HCT116 (cell line): ENCODE results near the gene TAOK3. TPM values are rescaled to one million over a fixed set of nuclear protein-coding genes. Genes with fewer than 3 reads are reported as not detected.

Experiments used
- ATAC-seq: fragments of 200-7000 bp; cut with Tn5 transposase; 2 replicates; pipeline ENCODE4 v1.9.1; 2020; ENCODE audit warnings: mild to moderate bottlenecking, moderate library complexity
- BruUV-seq: library from RNA; stranded (reverse); fragments of 400-500 nt; replicated peaks from 2 replicates; lab custom pipeline; 2021; lab: Mats Ljungman, UMichigan
- CTCF ChIA-PET: fragments of 300-600 bp; sonication (Branson Sonifier 250); formaldehyde crosslinking; loops from one replicate; lab custom pipeline; 2021; ENCODE audit warnings: antibody characterized with exemption; lab: Charles Lee
- POLR2A ChIA-PET: fragments of 300-600, 350-600 bp; sonication (Branson Sonifier 250); formaldehyde crosslinking; loops from one replicate; lab custom pipeline; 2021; ENCODE audit warnings: antibody characterized with exemption; lab: Charles Lee
- RAD21 ChIA-PET, 2 experiments: fragments of 300-600 bp; sonication (Branson Sonifier 250); formaldehyde crosslinking; loops; one replicate each; lab custom pipeline; 2023; ENCODE audit warnings: low total read pairs in 2 of 2; ENCODE audit not compliant: uncharacterized antibody in 2 of 2, unreplicated experiment in 2 of 2, low non-redundant PET in 1 of 2; lab: Charles Lee
- DNase-seq: peaks from one replicate; pipeline ENCODE4 v3.0.0-alpha.2; 2010; ENCODE audit warnings: low read depth, low spot score
- H2AFZ ChIP-seq: fragments of 200-600 bp; shearing (Covaris generic), sonication (generic); 2 replicates; pipeline ENCODE4 v1.6.1; 2017; ENCODE audit warnings: low read depth, mixed run types, mixed read lengths, antibody characterized with exemption, low read length; ENCODE audit not compliant: poor library complexity, severe bottlenecking
- H3K27ac ChIP-seq: 2 replicates; pipeline ENCODE4 v1.5.1; 2012; ENCODE audit warnings: low read depth, low read length
- H3K27me3 ChIP-seq: fragments of 200-600 bp; sonication (generic); 2 replicates; pipeline ENCODE4 v1.6.1; 2016; ENCODE audit warnings: mixed run types, low read length, mixed read lengths; ENCODE audit not compliant: insufficient read depth
- H3K36me3 ChIP-seq, 2 experiments: fragments of 200-500 bp in 1 of 2; fragments of 200-600 bp in 1 of 2; sonication (Bioruptor generic) in 1 of 2; sonication (generic) in 1 of 2; 2 replicates each; pipeline versions ENCODE4 v1.5.1 to v1.6.1; 2014 to 2016; ENCODE audit warnings: low read length in 2 of 2, inconsistent platforms in 1 of 2, mixed read lengths in 1 of 2, mixed run types in 1 of 2; ENCODE audit not compliant: insufficient read depth in 2 of 2, control insufficient read depth in 1 of 2
- H3K4me1 ChIP-seq, 2 experiments: fragments of 200-600 bp in 1 of 2; sonication (generic) in 1 of 2; 2 replicates each; pipeline versions ENCODE4 v1.5.1 to v1.6.1; 2012 to 2017; ENCODE audit warnings: low read length in 2 of 2, inconsistent platforms in 1 of 2, mild to moderate bottlenecking in 1 of 2, mixed read lengths in 1 of 2, mixed run types in 1 of 2, moderate library complexity in 1 of 2; ENCODE audit not compliant: insufficient read depth in 2 of 2, control insufficient read depth in 1 of 2
- H3K4me2 ChIP-seq: fragments of 200-600 bp; sonication (generic); 2 replicates; pipeline ENCODE4 v1.6.1; 2017; ENCODE audit warnings: mixed run types, low read length, mixed read lengths
- H3K4me3 ChIP-seq, 2 experiments: fragments of 200-600 bp in 1 of 2; sonication (generic) in 1 of 2; replicated peaks in 1 of 2; 2 replicates each; pipeline ENCODE4 v1.5.1; 2011 to 2016; ENCODE audit warnings: low read length in 2 of 2, control low read depth in 1 of 2, low read depth in 1 of 2, mild to moderate bottlenecking in 1 of 2, mixed read lengths in 1 of 2, mixed run types in 1 of 2
- H3K79me2 ChIP-seq: fragments of 200-600 bp; sonication (generic); 2 replicates; pipeline ENCODE4 v1.6.1; 2017; ENCODE audit warnings: mild to moderate bottlenecking, mixed run types, low read length, moderate library complexity, mixed read lengths; ENCODE audit not compliant: insufficient read depth
- H3K9ac ChIP-seq: fragments of 200-600 bp; sonication (generic); 2 replicates; pipeline ENCODE4 v1.6.1; 2016; ENCODE audit warnings: low read length, mixed read lengths
- H3K9me2 ChIP-seq: fragments of 200-600 bp; sonication (generic), shearing (Covaris generic); 2 replicates; pipeline ENCODE4 v1.6.1; 2017; ENCODE audit warnings: mixed run types, mild to moderate bottlenecking, moderate library complexity; ENCODE audit not compliant: insufficient read depth
- H3K9me3 ChIP-seq, 2 experiments: fragments of 200-500 bp in 1 of 2; fragments of 200-600 bp in 1 of 2; sonication (Bioruptor generic) in 1 of 2; sonication (generic) in 1 of 2; 2 replicates each; pipeline ENCODE4 v1.6.1; 2014 to 2017; ENCODE audit warnings: low read length in 2 of 2, mixed read lengths in 2 of 2, inconsistent platforms in 1 of 2, low read depth in 1 of 2, mild to moderate bottlenecking in 1 of 2, mixed run types in 1 of 2, moderate library complexity in 1 of 2; ENCODE audit not compliant: control insufficient read depth in 1 of 2, insufficient read depth in 1 of 2
- H4K20me1 ChIP-seq: fragments of 200-600 bp; sonication (generic), shearing (Covaris generic); 2 replicates; pipeline ENCODE4 v1.6.1; 2017; ENCODE audit warnings: mixed run types, mild to moderate bottlenecking, moderate library complexity; ENCODE audit not compliant: insufficient read depth
- CEBPB ChIP-seq: IDR thresholded peaks from 2 replicates; pipeline ENCODE4 v1.6.1; 2012; ENCODE audit warnings: low read depth
- EGR1 ChIP-seq: IDR thresholded peaks from 2 replicates; pipeline ENCODE4 v1.6.1; 2012; ENCODE audit warnings: low read depth
- ELF1 ChIP-seq: IDR thresholded peaks from 2 replicates; pipeline ENCODE4 v1.6.1; 2012; ENCODE audit warnings: low read depth, borderline replicate concordance
- EZH2 ChIP-seq: fragments of 200-600 bp; sonication (generic); IDR thresholded peaks from 2 replicates; pipeline ENCODE4 v1.6.1; 2017; ENCODE audit warnings: antibody characterized with exemption, mixed run types
- EZH2phosphoT487 ChIP-seq: fragments of 200-600 bp; IDR thresholded peaks from 2 replicates; pipeline ENCODE4 v1.6.1; 2018; ENCODE audit warnings: antibody characterized with exemption, borderline replicate concordance
- FOSL1 ChIP-seq: IDR thresholded peaks from 2 replicates; pipeline ENCODE4 v1.6.1; 2012; ENCODE audit warnings: low read depth
- POLR2AphosphoS5 ChIP-seq: IDR thresholded peaks from 2 replicates; pipeline ENCODE4 v1.6.1; 2011; ENCODE audit warnings: mild to moderate bottlenecking, low read depth, low read length, moderate library complexity
- SP1 ChIP-seq: IDR thresholded peaks from 2 replicates; pipeline ENCODE4 v1.6.1; 2012; ENCODE audit warnings: low read depth
- SRF ChIP-seq: IDR thresholded peaks from 2 replicates; pipeline ENCODE4 v1.6.1; 2012; ENCODE audit warnings: low read depth
- YY1 ChIP-seq: IDR thresholded peaks from 2 replicates; pipeline ENCODE4 v1.6.1; 2011; ENCODE audit warnings: low read length, low read depth, moderate library complexity, mild to moderate bottlenecking; ENCODE audit not compliant: insufficient replicate concordance; ENCODE audit errors: extremely low read depth
- ZFX ChIP-seq: fragments of 450-650 bp; IDR thresholded peaks from 2 replicates; pipeline ENCODE4 v1.6.1; 2017
- intact Hi-C: fragments of 100-400 bp; cut with micrococcal nuclease; formaldehyde crosslinking; loops from 2 replicates; pipeline ENCODE4 v1.10.0; 2022
- total RNA-seq: library from RNA; stranded (reverse); gene quantifications from one replicate; pipeline ENCODE4 v1.2.1, GENCODE V29; 2021; ENCODE audit not compliant: unreplicated experiment
- TF ChIP-seq, protein P1 (sequence below), 3 experiments: fragments of 200-600 bp in 1 of 3; sonication (generic) in 1 of 3; IDR thresholded peaks in 2 of 3; conservative IDR thresholded peaks in 1 of 3; 2 replicates each; pipeline ENCODE4 v1.5.1; 2012 to 2017; ENCODE audit warnings: low read depth in 2 of 3, low read length in 2 of 3, antibody characterized with exemption in 1 of 3, borderline replicate concordance in 1 of 3, control low read depth in 1 of 3, mild to moderate bottlenecking in 1 of 3, mixed read lengths in 1 of 3, mixed run types in 1 of 3, moderate library complexity in 1 of 3; ENCODE audit not compliant: insufficient read depth in 1 of 3
- TF ChIP-seq, protein P2 (sequence below): IDR thresholded peaks from 2 replicates; pipeline ENCODE4 v1.6.1; 2012
- TF ChIP-seq, protein P3 (sequence below): IDR thresholded peaks from 2 replicates; pipeline ENCODE4 v1.6.1; 2012; ENCODE audit warnings: low read depth

Gene TAOK3
- total RNA-seq, 1 experiment from 2014 or later, result 10.5 TPM

DNA sequence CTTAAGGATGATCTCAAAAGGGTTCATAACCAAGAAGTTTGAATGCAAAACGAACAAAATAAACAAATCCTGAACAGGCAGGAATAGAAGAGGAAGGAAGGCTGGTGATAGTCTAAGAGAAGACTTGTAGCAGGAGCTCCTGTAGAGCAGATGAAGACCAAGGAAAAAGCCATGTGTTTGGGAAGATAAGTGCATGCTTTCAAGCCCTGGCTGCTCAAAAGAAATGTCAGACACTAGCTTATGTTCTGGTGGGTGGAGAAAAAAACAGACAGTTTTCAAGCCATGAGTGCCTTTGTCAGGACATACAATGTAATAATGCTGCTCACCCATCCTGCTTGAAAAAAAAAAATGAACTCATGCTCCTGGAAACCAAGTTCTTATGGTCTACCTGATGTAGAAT is 27.4 kb downstream of the TAOK3 start:
- no peaks in the 10 kb centered on the region for H4K20me1 ChIP-seq
- no peaks in the 10 kb centered on the region for H3K9me3 ChIP-seq
- RAD21 ChIA-PET, result no interaction called here
- no peak overlapping the region for H3K4me3 ChIP-seq
- BruUV-seq, result no TSS peak
- H3K9me2 ChIP-seq, result no peaks in the 10 kb centered on the region
- no peak for TF ChIP-seq SP1
- TF ChIP-seq EZH2phosphoT487, result no peak
- TF ChIP-seq, protein P1, sequence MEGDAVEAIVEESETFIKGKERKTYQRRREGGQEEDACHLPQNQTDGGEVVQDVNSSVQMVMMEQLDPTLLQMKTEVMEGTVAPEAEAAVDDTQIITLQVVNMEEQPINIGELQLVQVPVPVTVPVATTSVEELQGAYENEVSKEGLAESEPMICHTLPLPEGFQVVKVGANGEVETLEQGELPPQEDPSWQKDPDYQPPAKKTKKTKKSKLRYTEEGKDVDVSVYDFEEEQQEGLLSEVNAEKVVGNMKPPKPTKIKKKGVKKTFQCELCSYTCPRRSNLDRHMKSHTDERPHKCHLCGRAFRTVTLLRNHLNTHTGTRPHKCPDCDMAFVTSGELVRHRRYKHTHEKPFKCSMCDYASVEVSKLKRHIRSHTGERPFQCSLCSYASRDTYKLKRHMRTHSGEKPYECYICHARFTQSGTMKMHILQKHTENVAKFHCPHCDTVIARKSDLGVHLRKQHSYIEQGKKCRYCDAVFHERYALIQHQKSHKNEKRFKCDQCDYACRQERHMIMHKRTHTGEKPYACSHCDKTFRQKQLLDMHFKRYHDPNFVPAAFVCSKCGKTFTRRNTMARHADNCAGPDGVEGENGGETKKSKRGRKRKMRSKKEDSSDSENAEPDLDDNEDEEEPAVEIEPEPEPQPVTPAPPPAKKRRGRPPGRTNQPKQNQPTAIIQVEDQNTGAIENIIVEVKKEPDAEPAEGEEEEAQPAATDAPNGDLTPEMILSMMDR (IDR thresholded peaks at IDR 0.05 in 2 of 3, conservative IDR thresholded peaks at IDR 0.05 in 1 of 3; ENCODE audit: borderline replicate concordance in 1 of 3, insufficient read depth in 1 of 3, low read depth in 2 of 3, low read length in 2 of 3), result no peak
- no peak for TF ChIP-seq EZH2
- TF ChIP-seq SRF, result no peak
- TF ChIP-seq POLR2AphosphoS5, result no peak
- TF ChIP-seq YY1, result no peak
- TF ChIP-seq FOSL1, result no peak
- no peak for TF ChIP-seq ZFX
- TF ChIP-seq, protein P2, sequence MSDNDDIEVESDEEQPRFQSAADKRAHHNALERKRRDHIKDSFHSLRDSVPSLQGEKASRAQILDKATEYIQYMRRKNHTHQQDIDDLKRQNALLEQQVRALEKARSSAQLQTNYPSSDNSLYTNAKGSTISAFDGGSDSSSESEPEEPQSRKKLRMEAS, result no peak
- TF ChIP-seq, protein P3, sequence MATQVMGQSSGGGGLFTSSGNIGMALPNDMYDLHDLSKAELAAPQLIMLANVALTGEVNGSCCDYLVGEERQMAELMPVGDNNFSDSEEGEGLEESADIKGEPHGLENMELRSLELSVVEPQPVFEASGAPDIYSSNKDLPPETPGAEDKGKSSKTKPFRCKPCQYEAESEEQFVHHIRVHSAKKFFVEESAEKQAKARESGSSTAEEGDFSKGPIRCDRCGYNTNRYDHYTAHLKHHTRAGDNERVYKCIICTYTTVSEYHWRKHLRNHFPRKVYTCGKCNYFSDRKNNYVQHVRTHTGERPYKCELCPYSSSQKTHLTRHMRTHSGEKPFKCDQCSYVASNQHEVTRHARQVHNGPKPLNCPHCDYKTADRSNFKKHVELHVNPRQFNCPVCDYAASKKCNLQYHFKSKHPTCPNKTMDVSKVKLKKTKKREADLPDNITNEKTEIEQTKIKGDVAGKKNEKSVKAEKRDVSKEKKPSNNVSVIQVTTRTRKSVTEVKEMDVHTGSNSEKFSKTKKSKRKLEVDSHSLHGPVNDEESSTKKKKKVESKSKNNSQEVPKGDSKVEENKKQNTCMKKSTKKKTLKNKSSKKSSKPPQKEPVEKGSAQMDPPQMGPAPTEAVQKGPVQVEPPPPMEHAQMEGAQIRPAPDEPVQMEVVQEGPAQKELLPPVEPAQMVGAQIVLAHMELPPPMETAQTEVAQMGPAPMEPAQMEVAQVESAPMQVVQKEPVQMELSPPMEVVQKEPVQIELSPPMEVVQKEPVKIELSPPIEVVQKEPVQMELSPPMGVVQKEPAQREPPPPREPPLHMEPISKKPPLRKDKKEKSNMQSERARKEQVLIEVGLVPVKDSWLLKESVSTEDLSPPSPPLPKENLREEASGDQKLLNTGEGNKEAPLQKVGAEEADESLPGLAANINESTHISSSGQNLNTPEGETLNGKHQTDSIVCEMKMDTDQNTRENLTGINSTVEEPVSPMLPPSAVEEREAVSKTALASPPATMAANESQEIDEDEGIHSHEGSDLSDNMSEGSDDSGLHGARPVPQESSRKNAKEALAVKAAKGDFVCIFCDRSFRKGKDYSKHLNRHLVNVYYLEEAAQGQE, result no peak
- no peak for TF ChIP-seq EGR1
- TF ChIP-seq CEBPB, result no peak
- no peak for TF ChIP-seq ELF1
- H3K4me2 ChIP-seq, result no peak overlapping the region
- H3K4me1 ChIP-seq, result no peaks in the 10 kb centered on the region
- no peaks in the 10 kb centered on the region for H3K36me3 ChIP-seq
- no peak overlapping the region for H2AFZ ChIP-seq
- H3K27me3 ChIP-seq, result no peaks in the 10 kb centered on the region
- DNase-seq, result no peak
- no peak overlapping the region for H3K27ac ChIP-seq
- H3K79me2 ChIP-seq, result no peaks in the 10 kb centered on the region
- CTCF ChIA-PET, result no interaction called here
- no peak for ATAC-seq
- POLR2A ChIA-PET, result no interaction called here
- no peak overlapping the region for H3K9ac ChIP-seq
- intact Hi-C loops, result no loop called here
